Rectal smooth muscle tissue (tissue), 1 donor: Measurements from ENCODE around the gene TOMM20.

Source experiments
- H3K27ac ChIP-seq: one replicate; pipeline ENCODE4 v1.7.0; 2013; ENCODE audit warnings: low read depth, low read length, inconsistent platforms
- H3K27me3 ChIP-seq: one replicate; pipeline ENCODE4 v1.7.0; 2013; ENCODE audit warnings: low read length; ENCODE audit not compliant: control insufficient read depth, insufficient read depth
- H3K36me3 ChIP-seq: one replicate; pipeline ENCODE4 v1.7.0; 2013; ENCODE audit warnings: low read length; ENCODE audit not compliant: control insufficient read depth, insufficient read depth
- H3K4me1 ChIP-seq: one replicate; pipeline ENCODE4 v1.7.0; 2013; ENCODE audit warnings: low read length; ENCODE audit not compliant: control insufficient read depth, insufficient read depth
- H3K4me3 ChIP-seq: one replicate; pipeline ENCODE4 v1.7.0; 2013; ENCODE audit warnings: low read length
- H3K9ac ChIP-seq: one replicate; pipeline ENCODE4 v1.7.0; 2013; ENCODE audit warnings: low read length

The TOMM20 gene

DNA sequence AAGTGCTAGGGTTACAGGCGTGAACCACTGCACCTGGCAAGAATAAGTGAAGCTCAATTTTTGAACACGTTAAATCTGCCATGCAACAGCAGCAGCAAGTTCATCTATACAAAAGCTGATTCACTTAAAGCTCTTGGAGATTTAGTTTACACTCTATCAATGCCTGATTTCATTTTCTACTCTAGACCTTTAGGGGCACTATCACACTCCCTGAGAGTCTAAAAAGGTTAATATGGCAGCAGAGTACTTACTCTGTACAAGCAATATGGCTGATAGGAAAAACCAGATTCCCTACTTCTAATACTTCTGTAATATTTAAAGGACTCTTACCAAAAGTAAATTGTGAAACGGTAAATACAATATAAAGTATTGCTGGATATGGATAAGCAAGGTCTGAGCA is 27.6 kb upstream of the TOMM20 start:
- no peak overlapping the region for H3K9ac ChIP-seq
- no peaks in the 10 kb centered on the region for H3K4me1 ChIP-seq
- H3K27ac ChIP-seq: no peak overlapping the region
- H3K27me3 ChIP-seq: no peaks in the 10 kb centered on the region
- no peak overlapping the region for H3K4me3 ChIP-seq
- H3K36me3 ChIP-seq: peaks cover 5% of the 10 kb centered on the region

DNA sequence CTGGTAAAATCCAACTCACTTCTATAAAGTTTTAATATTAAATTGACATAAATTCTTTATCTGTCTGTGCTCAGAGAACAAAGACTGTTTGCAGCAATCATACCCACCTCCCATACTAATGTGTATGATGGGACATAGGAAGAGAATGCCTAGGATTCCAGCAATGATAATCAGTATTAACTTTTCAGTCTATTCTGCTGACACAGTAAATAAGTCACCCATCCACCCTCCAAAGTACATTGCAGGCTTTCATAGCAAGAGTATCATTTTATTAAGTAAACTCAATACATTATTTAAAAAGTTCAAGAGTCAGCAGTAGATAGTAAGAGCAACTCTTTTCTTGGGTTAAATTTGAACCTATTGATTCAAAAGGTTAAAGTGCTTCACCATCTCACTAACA is 23.6 kb upstream of the TOMM20 start:
- H3K4me1 ChIP-seq: no peaks in the 10 kb centered on the region
- peaks cover 7% of the 10 kb centered on the region for H3K36me3 ChIP-seq
- H3K27ac ChIP-seq: no peak overlapping the region
- H3K27me3 ChIP-seq: no peaks in the 10 kb centered on the region
- H3K9ac ChIP-seq: no peak overlapping the region
- H3K4me3 ChIP-seq: no peak overlapping the region

DNA sequence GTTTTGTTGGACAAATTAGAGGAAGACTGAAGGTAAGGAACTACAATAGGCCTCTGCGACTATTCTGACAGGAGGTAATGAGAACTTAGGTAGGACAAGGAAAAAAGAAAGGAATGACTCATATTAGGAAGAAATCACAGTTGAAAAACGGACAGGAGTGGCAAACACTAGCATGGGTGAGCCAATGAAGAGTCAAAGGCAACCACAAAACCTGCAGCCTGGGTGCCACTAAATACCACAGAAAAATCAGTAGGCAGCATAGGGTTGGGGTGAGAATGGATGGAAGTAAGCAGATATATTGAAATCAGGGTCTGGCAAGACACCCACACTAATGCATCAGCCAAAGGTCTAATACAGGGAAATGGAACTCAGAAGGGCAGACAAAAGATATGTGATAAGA is 22.4 kb upstream of the TOMM20 start:
- Histone ChIP-seq H3K4me3 (no peak overlapping the region), H3K36me3 (peaks cover 11% of the 10 kb centered on the region), H3K9ac (no peak overlapping the region), H3K27ac (no peak overlapping the region), H3K27me3 (no peaks in the 10 kb centered on the region), H3K4me1 (no peaks in the 10 kb centered on the region)

DNA sequence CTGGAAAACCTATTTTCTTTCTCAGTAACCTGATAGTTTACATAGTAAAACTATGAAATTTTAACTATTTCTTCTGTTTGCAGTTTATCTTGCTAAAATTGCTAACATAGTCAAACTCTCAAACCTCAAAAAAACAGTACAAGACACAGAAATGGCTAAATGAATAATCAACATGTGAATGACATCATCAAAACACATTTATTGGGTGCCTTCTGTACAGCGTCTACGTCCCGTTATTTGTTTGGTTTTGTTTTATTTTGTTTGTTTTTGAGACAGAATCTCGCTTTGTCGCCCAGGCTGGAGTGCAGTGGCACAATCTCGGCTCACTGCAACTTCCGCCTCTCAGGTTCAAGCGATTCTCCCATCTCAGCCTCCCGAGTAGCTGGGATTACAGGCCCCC is 21.2 kb upstream of the TOMM20 start:
- no peak overlapping the region for H3K27ac ChIP-seq
- no peak overlapping the region for H3K9ac ChIP-seq
- H3K4me1 ChIP-seq: no peaks in the 10 kb centered on the region
- H3K27me3 ChIP-seq: no peaks in the 10 kb centered on the region
- H3K36me3 ChIP-seq: peaks cover 11% of the 10 kb centered on the region
- H3K4me3 ChIP-seq: no peak overlapping the region

DNA sequence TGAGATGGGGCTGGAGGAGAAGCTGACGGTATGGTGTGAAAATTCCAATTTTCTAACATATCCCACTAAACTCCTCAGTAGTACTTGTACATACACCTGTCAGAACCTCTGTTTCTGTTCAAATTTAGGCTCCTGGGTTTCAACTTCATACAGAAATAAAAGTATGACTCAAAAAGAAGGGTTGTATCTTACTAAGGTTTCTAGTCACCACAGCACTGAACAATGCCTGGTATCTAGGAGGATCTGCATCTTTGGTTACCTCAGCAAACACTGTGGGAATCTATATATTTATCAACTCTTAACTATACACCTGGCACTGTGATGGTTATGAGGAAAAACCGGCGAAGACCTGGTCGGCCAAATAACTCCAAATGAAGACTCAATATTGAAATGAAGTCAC is 18.6 kb upstream of the TOMM20 start:
- Histone ChIP-seq H3K27ac (no peak overlapping the region), H3K4me3 (no peak overlapping the region), H3K36me3 (peaks cover 11% of the 10 kb centered on the region), H3K9ac (no peak overlapping the region), H3K4me1 (no peaks in the 10 kb centered on the region), H3K27me3 (no peaks in the 10 kb centered on the region)

DNA sequence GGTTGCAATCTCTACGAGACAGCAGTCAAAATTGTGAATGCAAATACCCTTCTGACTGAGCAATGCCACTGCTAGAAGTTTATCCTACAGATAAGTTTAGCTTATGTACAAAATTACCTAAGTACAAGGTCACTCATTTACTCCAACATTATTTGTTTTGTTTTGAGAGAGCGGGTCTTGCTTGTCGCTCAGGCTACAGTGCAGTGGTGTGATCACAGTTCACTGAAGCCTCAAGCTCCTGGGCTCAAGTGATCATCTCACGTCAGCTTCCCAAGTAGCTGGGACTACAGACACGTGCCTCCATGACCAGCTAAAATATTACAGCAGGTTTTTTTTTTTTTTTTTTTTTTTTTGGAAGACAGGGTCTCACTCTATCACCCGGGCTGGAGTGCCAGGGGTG is 17.0 kb upstream of the TOMM20 start:
- Histone ChIP-seq H3K27me3 (no peaks in the 10 kb centered on the region), H3K27ac (no peak overlapping the region), H3K4me3 (no peak overlapping the region), H3K4me1 (no peaks in the 10 kb centered on the region), H3K36me3 (peaks cover 6% of the 10 kb centered on the region), H3K9ac (no peak overlapping the region)

DNA sequence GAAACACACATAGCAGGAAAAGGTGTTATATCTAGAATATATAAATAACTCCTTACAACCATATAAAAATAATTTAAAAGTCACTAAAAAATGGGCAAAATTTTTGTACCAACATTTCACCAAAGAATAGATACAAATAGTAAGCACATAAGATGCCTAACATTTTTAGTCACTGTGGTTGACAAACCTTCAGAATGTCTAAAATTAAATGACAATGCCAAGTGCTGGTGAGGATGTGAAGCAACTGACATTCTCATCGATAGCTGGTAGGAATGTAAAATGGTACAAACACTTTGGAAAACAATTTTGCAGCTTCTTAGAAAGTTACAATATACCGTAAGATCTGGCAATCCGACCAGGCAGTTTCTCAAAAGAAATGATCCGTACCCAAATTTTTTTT is 14.4 kb upstream of the TOMM20 start:
- no peak overlapping the region for H3K4me3 ChIP-seq
- H3K9ac ChIP-seq: no peak overlapping the region
- no peaks in the 10 kb centered on the region for H3K4me1 ChIP-seq
- H3K36me3 ChIP-seq: peaks cover 12% of the 10 kb centered on the region
- H3K27ac ChIP-seq: no peak overlapping the region
- no peaks in the 10 kb centered on the region for H3K27me3 ChIP-seq

DNA sequence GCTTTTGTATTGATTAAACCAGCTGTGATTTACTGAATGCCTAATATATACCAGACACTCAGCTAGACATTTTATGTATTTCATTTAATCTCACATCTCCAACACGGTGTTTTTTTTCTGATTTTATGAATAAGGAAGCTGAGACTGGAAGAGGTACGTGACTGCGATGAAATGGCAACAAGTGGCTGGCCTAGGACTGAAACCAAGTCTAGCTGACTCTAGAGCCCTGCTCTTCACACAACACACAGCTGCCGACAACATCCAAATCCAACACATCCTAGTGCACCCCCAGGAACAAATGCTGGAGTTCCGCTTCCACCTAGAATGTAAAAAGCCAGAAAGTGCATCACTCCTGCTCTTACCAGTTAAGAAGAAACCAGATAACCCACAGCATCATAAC is 10.7 kb upstream of the TOMM20 start:
- Histone ChIP-seq H3K9ac (no peak overlapping the region), H3K36me3 (peaks cover 23% of the 10 kb centered on the region), H3K27ac (no peak overlapping the region), H3K27me3 (no peaks in the 10 kb centered on the region), H3K4me1 (no peaks in the 10 kb centered on the region), H3K4me3 (no peak overlapping the region)

DNA sequence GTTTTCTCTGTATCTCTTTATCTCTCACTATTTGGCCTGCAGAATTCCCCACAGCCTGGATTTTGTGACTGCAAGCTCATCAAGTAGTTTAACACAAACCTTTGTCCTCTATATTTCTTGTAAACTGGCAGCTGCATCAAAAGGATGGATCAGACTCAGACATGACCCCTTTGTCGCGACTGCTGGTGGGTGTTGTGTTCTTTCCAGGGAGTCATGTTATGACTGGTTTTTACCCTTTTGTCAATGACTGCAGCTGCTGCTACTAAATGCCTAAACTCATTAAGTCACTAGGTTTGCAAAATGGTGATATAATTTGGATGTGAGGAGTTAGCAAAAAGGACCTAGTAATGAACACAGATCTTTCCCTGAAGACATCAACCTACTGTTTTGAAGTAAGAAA is 10.2 kb upstream of the TOMM20 start:
- no peak overlapping the region for H3K4me3 ChIP-seq
- H3K4me1 ChIP-seq: no peaks in the 10 kb centered on the region
- peaks cover 23% of the 10 kb centered on the region for H3K36me3 ChIP-seq
- H3K27ac ChIP-seq: no peak overlapping the region
- no peak overlapping the region for H3K9ac ChIP-seq
- no peaks in the 10 kb centered on the region for H3K27me3 ChIP-seq

DNA sequence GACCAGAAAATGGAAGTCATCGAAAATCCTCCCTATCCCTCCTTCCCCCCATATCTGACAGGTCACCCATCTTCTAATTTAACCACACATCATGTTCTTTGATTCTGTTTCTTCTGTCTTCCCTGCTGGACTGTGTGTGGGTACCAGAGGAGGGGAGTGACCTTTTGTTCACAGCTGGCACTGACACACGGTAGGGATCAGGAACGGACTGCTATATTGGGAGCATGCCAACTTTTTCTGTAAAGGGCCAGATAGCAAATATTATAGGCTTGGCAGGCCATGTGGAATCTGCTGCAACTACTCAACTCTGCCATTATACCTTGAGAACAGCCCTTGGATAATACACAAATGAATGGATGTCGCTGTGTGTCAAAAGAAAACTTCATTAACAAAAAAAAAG is 7.5 kb upstream of the TOMM20 start:
- H3K27ac ChIP-seq: no peak overlapping the region
- no peak overlapping the region for H3K9ac ChIP-seq
- no peaks in the 10 kb centered on the region for H3K4me1 ChIP-seq
- H3K36me3 ChIP-seq: peaks cover 23% of the 10 kb centered on the region
- no peak overlapping the region for H3K4me3 ChIP-seq
- H3K27me3 ChIP-seq: no peaks in the 10 kb centered on the region

DNA sequence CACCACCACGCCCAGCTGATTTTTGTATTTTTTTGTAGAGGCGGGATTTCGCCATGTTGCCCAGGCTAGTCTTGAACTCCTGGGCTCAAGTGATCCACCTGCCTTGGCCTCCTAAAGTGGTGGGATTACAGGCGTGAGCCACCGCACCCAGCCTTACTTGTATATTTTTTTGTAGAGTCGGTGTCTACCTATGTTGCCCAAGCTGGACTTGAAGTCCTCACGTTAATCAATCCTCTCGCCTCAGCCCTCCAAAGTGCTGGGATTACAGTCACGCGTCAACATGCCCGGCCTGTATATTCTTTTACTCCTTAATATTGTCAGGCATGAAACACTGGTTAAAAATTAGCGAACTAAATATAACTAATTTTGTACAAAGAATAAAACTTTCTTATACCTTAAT is 5.5 kb upstream of the TOMM20 start:
- Histone ChIP-seq H3K27me3 (no peaks in the 10 kb centered on the region), H3K9ac (no peak overlapping the region), H3K27ac (no peak overlapping the region), H3K4me1 (no peaks in the 10 kb centered on the region), H3K36me3 (peaks cover 22% of the 10 kb centered on the region), H3K4me3 (no peak overlapping the region)

DNA sequence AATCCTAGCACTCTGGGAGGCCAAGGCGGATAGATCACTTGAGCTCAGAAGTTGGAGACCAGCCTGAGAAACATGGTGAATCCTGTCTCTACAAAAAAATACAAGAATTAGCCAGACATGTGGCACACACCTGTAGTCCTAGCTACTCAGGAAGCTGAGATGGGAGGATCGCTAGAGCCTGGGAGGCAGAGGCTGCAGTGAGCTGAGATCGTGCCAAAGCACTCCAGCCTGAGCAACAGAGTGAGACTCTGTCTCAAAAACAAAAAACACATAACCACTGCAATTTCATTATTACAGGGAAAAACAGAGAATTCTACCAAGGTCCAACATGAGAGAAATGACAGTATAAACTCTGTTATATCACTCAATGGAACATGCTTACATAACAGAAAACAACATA is 4.4 kb upstream of the TOMM20 start:
- no peaks in the 10 kb centered on the region for H3K27me3 ChIP-seq
- peaks cover 20% of the 10 kb centered on the region for H3K36me3 ChIP-seq
- H3K27ac ChIP-seq: no peak overlapping the region
- H3K4me3 ChIP-seq: no peak overlapping the region
- H3K4me1 ChIP-seq: no peaks in the 10 kb centered on the region
- H3K9ac ChIP-seq: no peak overlapping the region

DNA sequence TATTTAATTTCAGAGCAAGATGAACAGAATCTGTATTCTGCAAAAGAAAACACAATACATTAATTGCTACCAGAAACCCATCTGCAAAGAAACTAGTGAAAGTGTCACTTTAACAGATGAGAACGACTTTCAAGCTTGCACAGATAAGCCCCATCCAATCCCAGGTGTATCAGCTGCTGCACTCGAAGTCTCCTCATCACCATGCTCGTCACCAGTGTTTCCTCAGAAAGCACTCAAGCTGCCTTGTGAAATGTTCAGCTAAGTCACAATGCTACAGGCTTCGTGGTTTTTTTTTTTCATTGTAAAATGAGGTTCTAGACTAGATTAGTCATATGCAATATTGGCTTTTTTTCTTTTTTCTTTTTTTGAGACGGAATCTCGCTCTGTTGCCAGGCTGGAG is 3.3 kb upstream of the TOMM20 start:
- peaks cover 13% of the 10 kb centered on the region for H3K36me3 ChIP-seq
- no peaks in the 10 kb centered on the region for H3K27me3 ChIP-seq
- no peak overlapping the region for H3K9ac ChIP-seq
- H3K4me1 ChIP-seq: peaks cover 2% of the 10 kb centered on the region
- no peak overlapping the region for H3K27ac ChIP-seq
- H3K4me3 ChIP-seq: no peak overlapping the region
